ENCODE measurements around the gene SEMA6A. TPM values are rescaled to one million over a fixed set of nuclear protein-coding genes. Genes with fewer than 3 reads are reported as not detected.

SEMA6A gene
- total and polyA plus RNA-seq, 4 donors: 3.7 to 11.4 (median 5.6) TPM

DNA sequence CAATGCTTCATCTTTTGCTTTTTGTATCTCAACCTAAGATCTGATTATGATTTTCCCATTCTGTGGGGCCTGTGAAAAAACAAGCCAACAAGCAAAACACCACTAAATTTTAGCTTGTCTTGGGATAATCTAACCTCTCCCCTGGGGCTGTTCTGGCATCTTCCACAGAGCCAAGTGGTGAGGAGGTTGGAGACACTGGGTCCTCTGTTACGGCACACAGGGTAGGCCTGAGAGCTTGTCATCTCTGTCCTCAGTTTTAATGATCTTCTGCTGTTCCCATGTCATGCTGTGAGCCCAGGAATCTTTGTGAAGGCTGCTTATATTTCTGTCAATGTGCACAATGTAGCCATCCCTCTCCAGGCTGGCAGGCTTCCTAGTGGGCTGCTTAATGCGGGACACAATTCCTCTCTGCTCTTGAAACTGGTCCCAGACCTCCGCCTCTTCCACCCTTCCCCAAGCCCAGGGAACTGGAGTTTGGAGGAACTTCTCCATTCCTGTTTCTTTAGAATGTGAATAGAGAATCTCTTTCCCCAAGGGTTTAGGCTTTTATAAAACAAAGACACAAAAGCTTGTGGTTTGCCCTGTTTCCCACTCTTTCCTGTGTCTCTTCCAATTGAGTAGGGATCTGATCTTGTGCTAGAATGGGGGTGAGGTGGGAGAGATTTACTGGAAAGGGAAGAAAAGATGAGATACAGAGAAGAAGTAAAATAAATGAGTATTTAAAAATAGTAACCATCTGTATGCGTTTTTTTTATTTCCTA lies 30.9 kb upstream of the SEMA6A start:
- no peaks in the 10 kb centered on the region for H3K27me3 ChIP-seq (ENCODE audit: control insufficient read depth in 4 of 4, insufficient read depth in 4 of 4, low read length in 3 of 4)
- H3K27ac ChIP-seq (ENCODE audit: low read depth in 1 of 2, low read length in 2 of 2): no peak overlapping the region
- no peaks in the 10 kb centered on the region for H3K36me3 ChIP-seq (ENCODE audit: control insufficient read depth in 4 of 4, insufficient read depth in 3 of 4, low read depth in 1 of 4, low read length in 3 of 4)
- no peak for DNase-seq (ENCODE audit: low spot score)
- no peak overlapping the region for H3K9ac ChIP-seq (ENCODE audit: low read depth in 1 of 2, low read length in 2 of 2)
- no peaks in the 10 kb centered on the region for H3K4me1 ChIP-seq (ENCODE audit: control insufficient read depth in 4 of 4, insufficient read depth in 4 of 4, low read length in 3 of 4)
- TF ChIP-seq, protein P1, sequence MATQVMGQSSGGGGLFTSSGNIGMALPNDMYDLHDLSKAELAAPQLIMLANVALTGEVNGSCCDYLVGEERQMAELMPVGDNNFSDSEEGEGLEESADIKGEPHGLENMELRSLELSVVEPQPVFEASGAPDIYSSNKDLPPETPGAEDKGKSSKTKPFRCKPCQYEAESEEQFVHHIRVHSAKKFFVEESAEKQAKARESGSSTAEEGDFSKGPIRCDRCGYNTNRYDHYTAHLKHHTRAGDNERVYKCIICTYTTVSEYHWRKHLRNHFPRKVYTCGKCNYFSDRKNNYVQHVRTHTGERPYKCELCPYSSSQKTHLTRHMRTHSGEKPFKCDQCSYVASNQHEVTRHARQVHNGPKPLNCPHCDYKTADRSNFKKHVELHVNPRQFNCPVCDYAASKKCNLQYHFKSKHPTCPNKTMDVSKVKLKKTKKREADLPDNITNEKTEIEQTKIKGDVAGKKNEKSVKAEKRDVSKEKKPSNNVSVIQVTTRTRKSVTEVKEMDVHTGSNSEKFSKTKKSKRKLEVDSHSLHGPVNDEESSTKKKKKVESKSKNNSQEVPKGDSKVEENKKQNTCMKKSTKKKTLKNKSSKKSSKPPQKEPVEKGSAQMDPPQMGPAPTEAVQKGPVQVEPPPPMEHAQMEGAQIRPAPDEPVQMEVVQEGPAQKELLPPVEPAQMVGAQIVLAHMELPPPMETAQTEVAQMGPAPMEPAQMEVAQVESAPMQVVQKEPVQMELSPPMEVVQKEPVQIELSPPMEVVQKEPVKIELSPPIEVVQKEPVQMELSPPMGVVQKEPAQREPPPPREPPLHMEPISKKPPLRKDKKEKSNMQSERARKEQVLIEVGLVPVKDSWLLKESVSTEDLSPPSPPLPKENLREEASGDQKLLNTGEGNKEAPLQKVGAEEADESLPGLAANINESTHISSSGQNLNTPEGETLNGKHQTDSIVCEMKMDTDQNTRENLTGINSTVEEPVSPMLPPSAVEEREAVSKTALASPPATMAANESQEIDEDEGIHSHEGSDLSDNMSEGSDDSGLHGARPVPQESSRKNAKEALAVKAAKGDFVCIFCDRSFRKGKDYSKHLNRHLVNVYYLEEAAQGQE (IDR thresholded peaks at IDR 0.05): no peak
- TF ChIP-seq, protein P2, sequence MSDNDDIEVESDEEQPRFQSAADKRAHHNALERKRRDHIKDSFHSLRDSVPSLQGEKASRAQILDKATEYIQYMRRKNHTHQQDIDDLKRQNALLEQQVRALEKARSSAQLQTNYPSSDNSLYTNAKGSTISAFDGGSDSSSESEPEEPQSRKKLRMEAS (IDR thresholded peaks at IDR 0.05): no peak
- TF ChIP-seq EGR1 (IDR thresholded peaks at IDR 0.05; ENCODE audit: low read depth in 2 of 2): no peak
- no peak for TF ChIP-seq RAD21 (IDR thresholded peaks at IDR 0.05)
- no peak for TF ChIP-seq JUND (IDR thresholded peaks at IDR 0.05)
- no peak for TF ChIP-seq FOXA1 (IDR thresholded peaks at IDR 0.05)
- TF ChIP-seq ZBTB33 (IDR thresholded peaks at IDR 0.05): no peak
- no peak for TF ChIP-seq NR2F2 (IDR thresholded peaks at IDR 0.05)
- no peak for TF ChIP-seq TAF1 (conservative IDR thresholded peaks at IDR 0.05)
- TF ChIP-seq GABPA (IDR thresholded peaks at IDR 0.05 in 1 of 2, conservative IDR thresholded peaks at IDR 0.05 in 1 of 2): no peak
- TF ChIP-seq HNF4A (conservative IDR thresholded peaks at IDR 0.05): no peak
- TF ChIP-seq, protein P3, sequence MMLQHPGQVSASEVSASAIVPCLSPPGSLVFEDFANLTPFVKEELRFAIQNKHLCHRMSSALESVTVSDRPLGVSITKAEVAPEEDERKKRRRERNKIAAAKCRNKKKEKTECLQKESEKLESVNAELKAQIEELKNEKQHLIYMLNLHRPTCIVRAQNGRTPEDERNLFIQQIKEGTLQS (IDR thresholded peaks at IDR 0.05): no peak
- TF ChIP-seq HNF4G (IDR thresholded peaks at IDR 0.05): no peak
- TF ChIP-seq YY1 (IDR thresholded peaks at IDR 0.05): no peak
- TF ChIP-seq, protein P4, sequence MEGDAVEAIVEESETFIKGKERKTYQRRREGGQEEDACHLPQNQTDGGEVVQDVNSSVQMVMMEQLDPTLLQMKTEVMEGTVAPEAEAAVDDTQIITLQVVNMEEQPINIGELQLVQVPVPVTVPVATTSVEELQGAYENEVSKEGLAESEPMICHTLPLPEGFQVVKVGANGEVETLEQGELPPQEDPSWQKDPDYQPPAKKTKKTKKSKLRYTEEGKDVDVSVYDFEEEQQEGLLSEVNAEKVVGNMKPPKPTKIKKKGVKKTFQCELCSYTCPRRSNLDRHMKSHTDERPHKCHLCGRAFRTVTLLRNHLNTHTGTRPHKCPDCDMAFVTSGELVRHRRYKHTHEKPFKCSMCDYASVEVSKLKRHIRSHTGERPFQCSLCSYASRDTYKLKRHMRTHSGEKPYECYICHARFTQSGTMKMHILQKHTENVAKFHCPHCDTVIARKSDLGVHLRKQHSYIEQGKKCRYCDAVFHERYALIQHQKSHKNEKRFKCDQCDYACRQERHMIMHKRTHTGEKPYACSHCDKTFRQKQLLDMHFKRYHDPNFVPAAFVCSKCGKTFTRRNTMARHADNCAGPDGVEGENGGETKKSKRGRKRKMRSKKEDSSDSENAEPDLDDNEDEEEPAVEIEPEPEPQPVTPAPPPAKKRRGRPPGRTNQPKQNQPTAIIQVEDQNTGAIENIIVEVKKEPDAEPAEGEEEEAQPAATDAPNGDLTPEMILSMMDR (IDR thresholded peaks at IDR 0.05; ENCODE audit: low read depth, low read length, missing input control): no peak
- TF ChIP-seq FOXA2 (IDR thresholded peaks at IDR 0.05): no peak
- TF ChIP-seq RXRA (IDR thresholded peaks at IDR 0.05): no peak
- H3K4me3 ChIP-seq (ENCODE audit: low read depth in 1 of 3, low read length in 3 of 3): no peak overlapping the region
- H3K9me3 ChIP-seq (ENCODE audit: control insufficient read depth in 4 of 4, low read length in 3 of 4): no peaks in the 10 kb centered on the region
- 76% methylated on average over 4 of the region's 4 CpGs for WGBS

All from liver (tissue), 9 donors.